Common myeloid progenitor, CD34-positive (primary cell): ENCODE measurements around the gene STIMATE.

Source experiments
- CTCF ChIA-PET: fragments of 350-600 bp; sonication (Branson Sonifier 250); formaldehyde crosslinking; loops from one replicate; lab custom pipeline; 2021; ENCODE audit warnings: antibody characterized with exemption; lab: Charles Lee
- POLR2A ChIA-PET: fragments of 350-600 bp; sonication (Branson Sonifier 250); formaldehyde crosslinking; loops from one replicate; lab custom pipeline; 2021; ENCODE audit warnings: antibody characterized with exemption; lab: Charles Lee
- DNase-seq, 3 donors: peaks; one replicate each; pipeline versions ENCODE4 v3.0.0 to v3.0.0-alpha.2; 2013
- H3K27ac ChIP-seq, 2 experiments: 1 replicate in 1 of 2; 2 replicates in 1 of 2; pipeline ENCODE4 v1.7.0; 2013; ENCODE audit warnings: inconsistent platforms in 2 of 2, low read length in 2 of 2, mild to moderate bottlenecking in 2 of 2, low read depth in 1 of 2, moderate library complexity in 1 of 2; ENCODE audit not compliant: severe bottlenecking in 2 of 2, insufficient read depth in 1 of 2, poor library complexity in 1 of 2
- H3K27me3 ChIP-seq, 5 experiments: replicated peaks in 2 of 5; 1 replicate in 3 of 5; 2 replicates in 2 of 5; pipeline versions ENCODE4 v1.6.1 to v1.7.0; 2013; ENCODE audit warnings: low read length in 4 of 5, mild to moderate bottlenecking in 2 of 5, moderate library complexity in 2 of 5, inconsistent platforms in 1 of 5; ENCODE audit not compliant: insufficient read depth in 5 of 5, control insufficient read depth in 4 of 5
- H3K36me3 ChIP-seq, 4 experiments: 1 replicate in 2 of 4; 2 replicates in 2 of 4; pipeline versions ENCODE4 v1.6.1 to v1.7.0; 2013; ENCODE audit warnings: low read length in 3 of 4, control low read depth in 1 of 4, mild to moderate bottlenecking in 1 of 4; ENCODE audit not compliant: control insufficient read depth in 4 of 4, insufficient read depth in 4 of 4
- H3K4me1 ChIP-seq, 4 experiments: 1 replicate in 3 of 4; 2 replicates in 1 of 4; pipeline versions ENCODE4 v1.6.1 to v1.7.1; 2013; ENCODE audit warnings: low read length in 3 of 4, mild to moderate bottlenecking in 3 of 4, control low read depth in 1 of 4, inconsistent platforms in 1 of 4, moderate library complexity in 1 of 4; ENCODE audit not compliant: control insufficient read depth in 4 of 4, insufficient read depth in 4 of 4; ENCODE audit errors: control extremely low read depth in 1 of 4
- H3K4me3 ChIP-seq, 7 experiments: 1 replicate in 4 of 7; 2 replicates in 3 of 7; pipeline versions ENCODE4 v1.5.1 to v1.7.0; 2013; ENCODE audit warnings: mild to moderate bottlenecking in 7 of 7, low read length in 6 of 7, moderate library complexity in 6 of 7, inconsistent platforms in 2 of 7, low read depth in 2 of 7, control low read depth in 1 of 7; ENCODE audit not compliant: insufficient read depth in 4 of 7, control insufficient read depth in 1 of 7; ENCODE audit errors: extremely low read depth in 1 of 7
- H3K9me3 ChIP-seq, 5 experiments: 1 replicate in 4 of 5; 2 replicates in 1 of 5; pipeline versions ENCODE4 v1.6.1 to v1.7.1; 2013; ENCODE audit warnings: low read length in 4 of 5, mild to moderate bottlenecking in 2 of 5, inconsistent platforms in 1 of 5, low read depth in 1 of 5, moderate library complexity in 1 of 5; ENCODE audit not compliant: control insufficient read depth in 4 of 5, insufficient read depth in 2 of 5; ENCODE audit errors: control extremely low read depth in 1 of 5
- WGBS: methylation state at CpG from one replicate; pipeline ENCODE4 v1.1.5; 2013; ENCODE audit not compliant: insufficient coverage; 5-methylcytosine and 5-hydroxymethylcytosine counted together

Gene STIMATE

DNA sequence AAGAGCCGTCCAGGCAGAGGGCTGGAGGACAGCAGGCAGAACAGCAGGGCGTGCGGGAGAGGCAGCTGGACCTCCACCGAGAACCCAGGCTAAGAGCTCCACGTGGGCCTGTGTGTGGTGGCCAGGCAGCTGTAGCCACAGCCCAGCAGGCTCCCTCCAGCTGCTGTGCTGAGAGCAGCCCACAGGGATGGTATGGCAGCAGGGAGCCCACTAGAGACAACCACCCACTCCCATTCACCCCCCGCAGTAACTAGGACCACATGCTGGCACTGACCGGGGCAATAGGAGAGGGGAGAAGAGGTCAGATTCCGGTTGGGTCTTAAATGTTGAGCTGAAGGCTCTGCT lies 37.0 kb downstream of the STIMATE start:
- POLR2A ChIA-PET: no interaction called here
- H3K36me3 ChIP-seq: peaks cover 2 to 13% (median 8%) of the 10 kb centered on the region in 4 experiments
- 94% methylated on average over 5 of the region's 8 CpGs for WGBS
- H3K27me3 ChIP-seq: no peaks in the 10 kb centered on the region
- CTCF ChIA-PET: no interaction called here
- no peak for DNase-seq
- no peaks in the 10 kb centered on the region for H3K4me1 ChIP-seq
- H3K9me3 ChIP-seq: peaks cover 0 to 11% (median 8%) of the 10 kb centered on the region in 5 experiments
- no peak overlapping the region for H3K27ac ChIP-seq
- H3K4me3 ChIP-seq: no peak overlapping the region

DNA sequence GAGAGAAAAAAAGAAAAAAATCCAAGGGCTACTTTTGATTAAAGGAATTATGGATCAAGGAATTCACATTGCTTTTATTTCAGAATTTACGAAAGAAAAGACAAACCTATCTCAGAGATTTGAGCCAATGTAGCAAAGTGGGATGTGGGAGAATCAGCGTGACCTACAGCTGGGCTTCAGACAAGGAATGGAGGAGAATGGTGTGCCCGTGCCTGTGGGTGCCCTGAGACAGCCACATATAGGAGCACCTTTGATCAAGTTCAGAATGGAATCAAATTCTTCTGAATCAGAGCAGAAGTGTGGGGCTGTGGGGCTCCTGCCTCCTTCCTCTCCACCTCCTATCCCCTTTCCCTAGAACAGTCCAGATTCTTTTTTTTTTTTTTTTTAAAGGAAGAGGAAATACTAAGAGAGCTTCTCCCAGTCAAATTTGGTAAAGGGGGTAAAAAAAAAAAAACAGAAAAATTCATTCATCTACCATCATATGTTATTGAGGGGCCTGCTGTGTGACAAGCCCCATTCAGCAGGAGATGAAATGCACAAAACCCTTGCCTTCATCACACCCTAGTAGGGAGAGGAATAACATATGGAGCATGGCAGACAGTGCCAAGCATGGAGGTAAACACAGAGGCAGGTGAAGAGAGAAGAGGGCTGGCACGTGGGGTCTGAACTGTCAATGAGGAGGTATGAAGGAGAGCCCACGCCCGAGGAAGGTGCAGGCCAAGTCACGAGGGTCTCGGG lies 37.5 kb downstream of the STIMATE start:
- no peak for DNase-seq
- no peak overlapping the region for H3K4me3 ChIP-seq
- H3K36me3 ChIP-seq: peaks cover 2 to 15% (median 8%) of the 10 kb centered on the region in 4 experiments
- no peaks in the 10 kb centered on the region for H3K4me1 ChIP-seq
- WGBS: 94% methylated on average over 6 of the region's 8 CpGs
- no peaks in the 10 kb centered on the region for H3K27me3 ChIP-seq
- POLR2A ChIA-PET: interaction anchor here (0.7 kb wide), 1 partner anchor 345 kb away, joined by 3 read pairs; no protein-coding TSS in a partner anchor
- H3K9me3 ChIP-seq: peaks cover 0 to 11% (median 6%) of the 10 kb centered on the region in 5 experiments
- H3K27ac ChIP-seq: no peak overlapping the region
- CTCF ChIA-PET: no interaction called here

DNA sequence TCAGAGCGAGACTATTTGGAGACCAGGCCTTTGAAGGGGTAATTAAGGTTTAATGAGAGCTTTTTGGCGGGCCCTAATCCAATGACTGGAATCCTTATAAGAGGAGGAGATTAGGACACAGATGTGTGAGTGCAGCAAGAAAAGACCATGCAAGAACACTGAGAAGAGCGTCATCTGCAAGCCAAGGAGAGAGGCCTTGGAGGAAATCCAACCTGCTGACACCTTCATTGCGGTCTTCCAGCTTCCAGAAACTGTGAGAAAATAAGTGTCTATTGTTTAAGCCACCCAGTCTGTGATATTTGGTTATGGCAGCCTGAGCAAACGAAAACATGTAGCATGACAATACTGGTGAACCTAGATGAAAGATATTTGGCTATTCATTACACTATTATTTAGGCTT lies 39.5 kb downstream of the STIMATE start:
- ChIA-PET POLR2A (no interaction called here), CTCF (interaction anchor here (0.6 kb wide), 1 partner anchor 21 kb away, joined by 3 read pairs; no protein-coding TSS in a partner anchor)
- no peaks in the 10 kb centered on the region for H3K27me3 ChIP-seq
- no peak for DNase-seq
- no peak overlapping the region for H3K4me3 ChIP-seq
- no peaks in the 10 kb centered on the region for H3K4me1 ChIP-seq
- H3K27ac ChIP-seq: no peak overlapping the region
- no peaks in the 10 kb centered on the region for H3K9me3 ChIP-seq
- WGBS: 84% methylated on average over 4 of the region's 5 CpGs
- peaks cover 2 to 20% (median 9%) of the 10 kb centered on the region in 4 experiments for H3K36me3 ChIP-seq

DNA sequence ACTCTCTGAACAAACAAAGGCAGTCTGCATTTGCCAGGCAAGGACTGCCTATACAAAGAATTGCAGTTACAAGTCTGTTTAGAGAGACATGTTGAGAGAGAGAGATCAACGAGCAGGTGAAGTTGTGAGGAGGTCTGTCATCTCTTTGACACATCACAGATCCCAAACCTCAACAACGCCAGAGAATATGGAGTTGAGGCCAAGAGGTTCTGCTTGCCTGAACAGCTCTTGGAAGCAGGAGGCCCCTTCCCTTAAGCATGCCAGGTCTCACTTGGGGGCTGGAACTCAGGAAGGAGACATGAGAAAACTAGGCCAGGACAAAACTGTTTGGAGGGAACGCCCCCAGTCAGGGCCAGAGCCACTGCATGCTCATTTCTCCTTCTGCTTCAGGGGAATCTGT lies 40.2 kb downstream of the STIMATE start:
- WGBS: 100% methylated on average over 3 of the region's 3 CpGs
- Histone ChIP-seq H3K4me1 (no peaks in the 10 kb centered on the region), H3K36me3 (peaks cover 2 to 26% (median 12%) of the 10 kb centered on the region in 4 experiments), H3K27me3 (no peaks in the 10 kb centered on the region), H3K27ac (no peak overlapping the region), H3K9me3 (no peaks in the 10 kb centered on the region), H3K4me3 (no peak overlapping the region)
- POLR2A ChIA-PET: no interaction called here
- CTCF ChIA-PET: interaction anchor here (0.7 kb wide), 1 partner anchor 77 kb away, joined by 4 read pairs; no protein-coding TSS in a partner anchor
- no peak for DNase-seq

DNA sequence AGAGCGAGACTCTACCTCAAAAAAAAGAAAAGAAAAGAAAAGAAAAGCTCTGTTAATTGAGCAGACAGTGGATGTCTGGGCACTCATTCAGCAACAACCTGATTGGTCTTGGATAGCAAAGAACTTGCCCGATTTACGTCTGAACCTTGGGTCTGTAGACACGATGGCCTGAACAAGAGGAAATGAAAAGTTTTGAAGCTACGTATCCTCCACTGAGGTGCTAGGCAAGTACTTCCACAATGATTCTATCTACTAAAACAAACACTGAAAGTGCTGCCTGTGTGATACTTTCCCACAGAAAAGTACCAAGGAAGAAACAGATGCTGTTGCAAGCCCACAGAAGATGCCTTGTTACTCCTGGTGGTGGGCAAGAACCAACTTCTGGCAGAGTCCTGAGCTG lies 40.7 kb downstream of the STIMATE start:
- 96% methylated on average over 3 of the region's 5 CpGs for WGBS
- Histone ChIP-seq H3K27me3 (no peaks in the 10 kb centered on the region), H3K4me3 (no peak overlapping the region), H3K4me1 (no peaks in the 10 kb centered on the region), H3K27ac (no peak overlapping the region), H3K9me3 (no peaks in the 10 kb centered on the region), H3K36me3 (peaks cover 2 to 30% (median 15%) of the 10 kb centered on the region in 4 experiments)
- ChIA-PET POLR2A (interaction anchor here (0.7 kb wide), 1 partner anchor 26 kb away, joined by 3 read pairs; no protein-coding TSS in a partner anchor), CTCF (interaction anchor here (0.7 to 1.8 kb wide), 3 partner anchors 28 to 215 kb away, joined by 3 to 4 read pairs (median 3); no protein-coding TSS in a partner anchor)
- DNase-seq: no peak

DNA sequence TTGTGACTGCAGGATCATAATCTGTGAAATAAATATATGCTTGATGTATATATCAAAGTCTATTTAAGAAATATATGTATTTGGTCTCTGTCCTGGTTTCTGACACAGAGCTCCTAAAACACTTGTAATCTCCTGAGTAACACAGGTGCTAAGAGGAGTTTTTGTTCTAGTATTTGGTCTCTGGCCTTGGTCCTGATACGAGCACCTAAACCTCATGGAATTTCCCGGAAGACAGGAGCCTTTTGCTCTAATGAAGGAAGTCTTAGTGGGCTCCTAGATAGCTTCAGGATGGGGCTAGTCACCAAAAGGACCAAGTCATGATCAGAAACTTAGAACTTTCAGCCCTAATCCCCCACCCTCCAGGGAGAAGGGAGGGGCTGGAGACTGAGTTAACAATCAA lies 43.3 kb downstream of the STIMATE start:
- DNase-seq: no peak
- no peak overlapping the region for H3K4me3 ChIP-seq
- H3K4me1 ChIP-seq: no peaks in the 10 kb centered on the region
- no CpG with 5 or more reads among the region's 2 CpGs for WGBS
- H3K9me3 ChIP-seq: no peaks in the 10 kb centered on the region
- H3K36me3 ChIP-seq: peaks cover 4 to 44% (median 19%) of the 10 kb centered on the region in 4 experiments
- no peak overlapping the region for H3K27ac ChIP-seq
- ChIA-PET POLR2A (no interaction called here), CTCF (interaction anchor here (1.1 to 2.3 kb wide), 8 partner anchors 12 to 250 kb away, joined by 3 to 14 read pairs (median 4); no protein-coding TSS in a partner anchor)
- H3K27me3 ChIP-seq: no peaks in the 10 kb centered on the region

DNA sequence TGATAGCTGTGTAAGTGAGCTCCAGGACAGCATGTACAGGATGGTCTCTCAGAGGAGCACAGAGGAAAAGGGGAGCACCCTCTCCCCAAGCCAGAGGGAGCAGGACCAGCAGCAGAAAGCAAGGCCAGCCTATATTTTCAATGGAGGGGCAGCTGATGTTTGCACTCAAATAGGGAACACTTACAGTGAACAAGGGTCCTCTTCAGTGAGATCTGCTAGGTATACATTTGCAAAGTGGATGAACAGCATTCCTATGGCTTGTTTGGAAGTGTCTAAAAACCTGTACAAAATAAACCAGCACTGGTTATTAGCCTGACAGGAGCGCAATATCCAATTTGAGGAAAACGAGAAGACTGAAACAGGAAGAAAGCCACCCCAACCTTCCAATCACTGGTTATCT lies 44.9 kb downstream of the STIMATE start:
- Histone ChIP-seq H3K27me3 (no peaks in the 10 kb centered on the region), H3K36me3 (peaks cover 4 to 54% (median 31%) of the 10 kb centered on the region in 4 experiments), H3K9me3 (no peaks in the 10 kb centered on the region), H3K4me1 (peaks cover 0 to 3% (median 0%) of the 10 kb centered on the region in 4 experiments), H3K27ac (no peak overlapping the region), H3K4me3 (no peak overlapping the region)
- no peak for DNase-seq
- ChIA-PET POLR2A (no interaction called here), CTCF (interaction anchor here (0.9 to 2.5 kb wide), 11 partner anchors 8 to 432 kb away, joined by 3 to 14 read pairs (median 4); no protein-coding TSS in a partner anchor)
- 93% methylated on average over 2 of the region's 2 CpGs for WGBS
